K562 (cell line): ENCODE measurements around the gene SVOP. TPM values are rescaled to one million over a fixed set of nuclear protein-coding genes. Genes with fewer than 3 reads are reported as not detected.

Experiments used
- CREB5 ChIP-seq: fragments of 250-450 bp; sonication (Bioruptor Pico); IDR thresholded peaks from 2 replicates; pipeline ENCODE4 v1.5.0; 2020; ENCODE audit warnings: mild to moderate bottlenecking
- FOXK2 ChIP-seq, 2 experiments: fragments of 450-650 bp; IDR thresholded peaks in 1 of 2; conservative IDR thresholded peaks in 1 of 2; 2 replicates each; pipeline ENCODE4 v1.6.1; 2016; ENCODE audit warnings: low read depth in 2 of 2, mild to moderate bottlenecking in 1 of 2
- GABPB2 ChIP-seq: fragments of 250-450 bp; sonication (Bioruptor Pico); conservative IDR thresholded peaks from 2 replicates; pipeline ENCODE4 v1.5.1; 2021; ENCODE audit warnings: mild to moderate bottlenecking
- GMEB1 ChIP-seq: fragments of 250-450 bp; sonication (Bioruptor Pico); IDR thresholded peaks from 2 replicates; pipeline ENCODE4 v1.4.0; 2020; ENCODE audit warnings: mild to moderate bottlenecking
- HMBOX1 ChIP-seq: sonication (generic); IDR thresholded peaks from 2 replicates; pipeline ENCODE4 v1.6.1; 2016
- ILK ChIP-seq: fragments of 450-650 bp; IDR thresholded peaks from 2 replicates; pipeline ENCODE4 v1.6.1; 2016; ENCODE audit warnings: missing genetic modification characterization, low read depth, mild to moderate bottlenecking, missing compliant biosample characterization, moderate library complexity, borderline replicate concordance
- KAT8 ChIP-seq: fragments of 450-650 bp; IDR thresholded peaks from 2 replicates; pipeline ENCODE4 v1.6.1; 2016; ENCODE audit warnings: low read depth, mild to moderate bottlenecking
- MAFG ChIP-seq: fragments of 450-650 bp; conservative IDR thresholded peaks from 2 replicates; pipeline ENCODE4 v1.6.1; 2016; ENCODE audit warnings: missing genetic modification characterization, missing compliant biosample characterization
- POLR2AphosphoS2 ChIP-seq: IDR thresholded peaks from 2 replicates; pipeline ENCODE4 v1.6.1; 2012; ENCODE audit warnings: low read length, improper control_type of control experiment
- RAD51 ChIP-seq: fragments of 450-650 bp; IDR thresholded peaks from 2 replicates; pipeline ENCODE4 v1.7.1; 2016; ENCODE audit warnings: low read depth, mild to moderate bottlenecking, borderline replicate concordance
- ZBED1 ChIP-seq: IDR thresholded peaks from 2 replicates; pipeline ENCODE4 v1.6.1; 2014
- ZBTB33 ChIP-seq: sonication (generic); formaldehyde crosslinking; IDR thresholded peaks from 2 replicates; pipeline ENCODE4 v1.8.1; 2023; ENCODE audit warnings: mild to moderate bottlenecking, missing genetic modification reagents
- ZBTB7A ChIP-seq: IDR thresholded peaks from 2 replicates; pipeline ENCODE4 v1.6.1; 2011; ENCODE audit warnings: low read depth, mild to moderate bottlenecking, low read length, moderate library complexity, borderline replicate concordance; ENCODE audit not compliant: control insufficient read depth
- ZNF217 ChIP-seq: sonication (generic); formaldehyde crosslinking; IDR thresholded peaks from 2 replicates; pipeline ENCODE4 v1.8.0; 2022; ENCODE audit warnings: mild to moderate bottlenecking, missing genetic modification reagents
- polyA plus RNA-seq, 8 experiments: library from polyadenylated mRNA; depleted of rRNA in 4 of 8; stranded (reverse) in 5 of 8; unstranded in 3 of 8; fragments of >200 nt; fragmentation: Nextera tagmentation in 2 of 8; fragmentation: Illumina TruSeq in 1 of 8; extraction: Ambion mirVana in 2 of 8; extraction: Trizol in 1 of 8; gene quantifications; 2 replicates each; pipeline versions ENCODE4 v1.2.1 to v1.2.3, GENCODE V29; 2011 to 2014; ENCODE audit warnings: inconsistent platforms in 1 of 8, missing spikeins in 1 of 8
- total RNA-seq, 7 experiments: library from RNA; depleted of rRNA in 6 of 7; stranded (reverse); fragments of >200 nt in 6 of 7; fragmentation: Illumina TruSeq in 2 of 7; extraction: Trizol in 2 of 7; gene quantifications; 2 replicates each; pipeline versions ENCODE4 v1.2.1 to v1.2.3, GENCODE V29; 2011 to 2021; ENCODE audit warnings: low replicate concordance in 1 of 7
- TF ChIP-seq, protein P1 (sequence below): fragments of 450-650 bp; IDR thresholded peaks from 2 replicates; pipeline ENCODE4 v1.7.1; 2018; ENCODE audit warnings: mild to moderate bottlenecking, low read depth; ENCODE audit not compliant: partially characterized antibody
- TF ChIP-seq, protein P2 (sequence below): fragments of 200-800 bp; sonication (Bioruptor generic); IDR thresholded peaks from 2 replicates; pipeline ENCODE4 v1.6.1; 2017; ENCODE audit warnings: missing genetic modification characterization, missing compliant biosample characterization

Gene SVOP
- total and polyA plus RNA-seq, 9 of the 15 experiments (the other 6 are each of a cell fraction or from before 2014, with no cell fraction given), result 0.01 to 0.09 (median 0.06) TPM; not detected in 1

DNA sequence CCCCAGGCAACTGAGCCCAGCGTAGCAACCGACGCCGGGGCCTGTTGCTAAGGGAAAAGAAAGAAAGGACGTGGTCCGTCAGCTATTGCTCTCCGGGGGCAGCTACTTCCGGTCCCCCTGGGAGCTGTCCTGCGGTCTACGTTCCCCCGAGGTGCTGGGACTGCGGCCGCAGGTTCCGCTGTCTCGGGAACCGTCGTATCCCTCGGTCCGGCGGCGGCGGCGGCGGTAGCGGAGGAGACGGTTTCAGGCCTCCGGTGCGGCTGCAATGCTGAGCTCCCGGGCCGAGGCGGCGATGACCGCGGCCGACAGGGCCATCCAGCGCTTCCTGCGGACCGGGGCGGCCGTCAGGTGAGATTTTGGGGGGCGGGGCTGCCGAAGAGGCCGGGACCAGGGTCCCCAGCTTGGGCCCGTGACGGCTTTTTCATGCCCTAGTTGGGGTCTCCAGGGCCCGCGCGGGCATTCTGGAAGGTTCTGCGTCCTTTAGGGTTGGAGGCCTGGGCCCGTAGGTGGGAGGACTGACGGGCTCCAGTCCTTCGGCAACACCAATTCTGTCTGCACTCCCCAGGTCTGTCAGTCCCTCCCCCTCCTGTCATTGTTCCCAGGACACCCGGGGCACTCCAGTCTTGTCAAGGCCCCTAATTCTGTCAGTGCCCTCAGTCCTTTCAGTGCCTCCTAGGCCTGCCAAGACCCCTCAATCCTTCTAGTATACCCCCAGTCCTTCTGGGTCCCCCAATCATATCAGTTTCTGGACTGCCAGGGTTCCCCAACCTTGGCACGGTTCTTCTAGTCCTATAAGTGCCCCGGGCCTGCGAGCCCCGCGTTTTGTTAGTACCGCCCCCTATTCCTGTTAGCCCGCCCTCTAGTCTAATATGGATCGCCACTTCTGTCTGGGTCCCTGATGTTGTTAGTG lies 31.8 kb upstream of the SVOP start, which contains the start of gene USP30 (continued):
- no peak for TF ChIP-seq ZBTB33 (CRISPR knock-in tag)
- TF ChIP-seq MAFG, result no peak
- no peak for TF ChIP-seq RAD51
- TF ChIP-seq GMEB1 (CRISPR knock-in tag), result peak; percentile 71
- no peak for TF ChIP-seq CREB5 (CRISPR knock-in tag)
- TF ChIP-seq POLR2AphosphoS2, result no peak
- TF ChIP-seq, protein P1, sequence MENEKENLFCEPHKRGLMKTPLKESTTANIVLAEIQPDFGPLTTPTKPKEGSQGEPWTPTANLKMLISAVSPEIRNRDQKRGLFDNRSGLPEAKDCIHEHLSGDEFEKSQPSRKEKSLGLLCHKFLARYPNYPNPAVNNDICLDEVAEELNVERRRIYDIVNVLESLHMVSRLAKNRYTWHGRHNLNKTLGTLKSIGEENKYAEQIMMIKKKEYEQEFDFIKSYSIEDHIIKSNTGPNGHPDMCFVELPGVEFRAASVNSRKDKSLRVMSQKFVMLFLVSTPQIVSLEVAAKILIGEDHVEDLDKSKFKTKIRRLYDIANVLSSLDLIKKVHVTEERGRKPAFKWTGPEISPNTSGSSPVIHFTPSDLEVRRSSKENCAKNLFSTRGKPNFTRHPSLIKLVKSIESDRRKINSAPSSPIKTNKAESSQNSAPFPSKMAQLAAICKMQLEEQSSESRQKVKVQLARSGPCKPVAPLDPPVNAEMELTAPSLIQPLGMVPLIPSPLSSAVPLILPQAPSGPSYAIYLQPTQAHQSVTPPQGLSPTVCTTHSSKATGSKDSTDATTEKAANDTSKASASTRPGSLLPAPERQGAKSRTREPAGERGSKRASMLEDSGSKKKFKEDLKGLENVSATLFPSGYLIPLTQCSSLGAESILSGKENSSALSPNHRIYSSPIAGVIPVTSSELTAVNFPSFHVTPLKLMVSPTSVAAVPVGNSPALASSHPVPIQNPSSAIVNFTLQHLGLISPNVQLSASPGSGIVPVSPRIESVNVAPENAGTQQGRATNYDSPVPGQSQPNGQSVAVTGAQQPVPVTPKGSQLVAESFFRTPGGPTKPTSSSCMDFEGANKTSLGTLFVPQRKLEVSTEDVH, result peak; percentile 95
- TF ChIP-seq HMBOX1, result no peak
- no peak for TF ChIP-seq KAT8
- no peak for TF ChIP-seq ILK (tag)
- TF ChIP-seq, protein P2, sequence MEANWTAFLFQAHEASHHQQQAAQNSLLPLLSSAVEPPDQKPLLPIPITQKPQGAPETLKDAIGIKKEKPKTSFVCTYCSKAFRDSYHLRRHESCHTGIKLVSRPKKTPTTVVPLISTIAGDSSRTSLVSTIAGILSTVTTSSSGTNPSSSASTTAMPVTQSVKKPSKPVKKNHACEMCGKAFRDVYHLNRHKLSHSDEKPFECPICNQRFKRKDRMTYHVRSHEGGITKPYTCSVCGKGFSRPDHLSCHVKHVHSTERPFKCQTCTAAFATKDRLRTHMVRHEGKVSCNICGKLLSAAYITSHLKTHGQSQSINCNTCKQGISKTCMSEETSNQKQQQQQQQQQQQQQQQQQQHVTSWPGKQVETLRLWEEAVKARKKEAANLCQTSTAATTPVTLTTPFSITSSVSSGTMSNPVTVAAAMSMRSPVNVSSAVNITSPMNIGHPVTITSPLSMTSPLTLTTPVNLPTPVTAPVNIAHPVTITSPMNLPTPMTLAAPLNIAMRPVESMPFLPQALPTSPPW (CRISPR knock-in tag), result peak; percentile 82
- no peak for TF ChIP-seq GABPB2
- TF ChIP-seq FOXK2 (conservative IDR thresholded peaks at IDR 0.05 in 1 of 2, IDR thresholded peaks at IDR 0.05 in 1 of 2; ENCODE audit: low read depth in 2 of 2), result peak; percentile 88 to 94
- peak; percentile 63; the same call in 1 of the 2 replicates for TF ChIP-seq ZBTB7A
- TF ChIP-seq ZBED1, result no peak
- no peak for TF ChIP-seq ZNF217 (CRISPR knock-in tag)
